Measurements from ENCODE around the gene ROR2.

Gene ROR2

DNA sequence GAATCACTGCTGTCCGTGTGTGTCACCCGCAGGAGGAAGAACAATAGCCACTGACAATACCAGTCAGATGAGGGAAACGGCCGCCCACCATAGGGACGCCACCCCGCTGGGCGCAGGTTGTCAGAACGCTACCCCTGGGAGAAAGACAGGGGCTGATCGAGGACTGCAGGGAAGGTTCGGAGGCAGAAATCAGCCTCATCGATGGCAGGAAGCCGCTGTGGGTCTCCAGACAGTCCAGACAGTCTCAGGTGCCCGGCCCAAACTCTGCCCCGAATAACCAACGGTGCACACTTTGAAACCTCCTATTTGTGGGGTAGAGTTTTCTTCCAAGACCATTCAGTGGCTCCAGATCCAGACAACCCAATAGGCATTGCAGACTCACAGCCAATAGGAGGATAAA, 181.5 kb downstream of the ROR2 start:
- no peak for DNase-seq

GRCh38 chr9:91766315-91767069, 183.5 kb downstream of the ROR2 start:
- DNase-seq: no peak

GRCh38 chr9:91765296-91765695, 184.7 kb downstream of the ROR2 start:
- no peak for DNase-seq

DNA sequence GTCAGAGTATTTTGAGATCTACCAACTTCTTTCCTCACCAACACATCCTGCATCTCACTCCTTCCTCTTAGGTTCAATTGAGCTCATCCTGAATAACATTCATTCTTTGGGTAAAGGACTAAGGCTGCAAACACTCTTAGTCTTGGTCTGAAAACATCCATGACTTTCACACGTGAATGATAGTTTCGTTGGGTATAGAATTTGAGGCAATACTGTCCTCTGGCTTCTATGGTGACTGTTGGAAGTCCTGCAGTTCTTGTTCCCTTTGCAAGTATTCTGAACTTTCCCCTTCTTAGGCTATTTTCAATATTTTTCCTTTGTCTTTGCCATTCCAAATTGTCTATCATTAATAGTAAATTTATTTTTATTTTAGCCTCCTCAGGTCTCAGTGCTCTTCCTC, 185.4 kb downstream of the ROR2 start:
- no peak for DNase-seq

- DNase-seq: no peak
These were observed 188.7 kb downstream of the ROR2 start for GRCh38 chr9:91761362-91761761.

DNA sequence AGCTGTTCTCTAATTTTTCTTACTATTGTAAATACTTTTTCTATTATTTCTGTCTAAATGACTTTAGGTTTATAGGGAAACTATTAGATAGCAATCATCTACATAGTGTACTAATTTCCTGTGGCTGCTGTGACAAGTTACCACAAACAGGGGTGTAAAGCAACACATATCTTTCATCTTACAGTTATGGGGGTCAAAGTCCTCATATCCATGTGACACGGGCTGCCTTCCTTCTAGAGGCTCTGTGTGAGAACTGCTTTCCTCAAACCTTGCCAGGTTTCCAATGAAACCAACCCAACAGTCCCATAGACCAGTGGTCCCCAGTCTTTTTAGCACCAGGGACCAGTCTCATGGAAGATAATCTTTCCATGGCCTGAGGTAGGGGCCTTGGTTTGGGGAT, 189.1 kb downstream of the ROR2 start:
- DNase-seq: no peak

GRCh38 chr9:91758491-91758981, 191.5 kb downstream of the ROR2 start:
- DNase-seq: peak; percentile 25 to 55

GRCh38 chr9:91757782-91758181, 192.2 kb downstream of the ROR2 start:
- no peak for DNase-seq

DNA sequence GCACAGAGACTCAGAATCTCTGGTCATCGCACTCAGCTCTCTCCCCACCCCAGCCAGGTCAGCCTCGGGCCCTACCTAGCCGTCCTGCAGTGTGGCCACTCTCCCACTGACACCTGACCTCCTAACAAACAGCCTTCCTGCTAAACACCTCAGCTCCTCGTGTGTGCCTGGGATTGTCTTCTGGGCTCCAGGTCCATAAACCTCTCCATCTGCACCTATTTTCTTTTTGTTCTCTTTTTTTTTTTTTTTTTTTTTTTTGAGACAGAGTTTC, 193.6 kb downstream of the ROR2 start:
- no peak for DNase-seq

DNA sequence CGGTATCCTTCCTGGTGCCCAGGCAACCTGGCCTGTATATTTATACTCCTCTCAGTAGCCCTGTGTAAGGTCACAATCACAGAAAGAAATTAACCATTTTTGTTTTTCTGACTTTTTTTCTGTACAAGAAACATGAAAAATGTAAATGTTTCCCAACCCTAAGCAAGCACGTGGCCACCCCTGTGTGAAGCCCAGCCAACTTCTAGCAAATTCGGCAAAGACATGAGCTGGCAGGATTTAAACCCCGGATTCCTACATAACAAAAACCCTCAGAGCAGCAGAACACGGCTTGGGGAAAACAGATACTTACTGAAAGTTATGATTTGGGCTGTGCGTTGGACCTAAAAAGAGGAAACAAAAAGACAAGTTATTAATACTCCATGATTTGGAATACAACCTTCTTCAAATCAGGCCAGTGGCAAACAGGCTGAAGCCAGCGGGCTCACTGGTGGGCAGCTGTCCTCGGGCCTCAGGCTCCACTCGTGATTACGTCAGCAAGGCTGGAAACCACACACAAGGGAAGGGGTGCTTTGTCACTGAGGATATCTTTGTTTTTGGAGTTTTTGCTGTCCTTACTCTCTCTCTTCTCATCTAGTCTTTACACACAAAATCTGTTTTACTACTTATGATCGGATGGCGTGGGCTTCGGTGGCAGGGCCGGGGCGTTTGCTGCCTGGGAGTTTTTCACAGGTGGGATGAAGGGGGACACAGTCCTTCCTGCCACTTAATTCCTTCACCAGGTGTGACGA, 194.1 kb downstream of the ROR2 start:
- no peak for DNase-seq

GRCh38 chr9:91753711-91754110, 196.3 kb downstream of the ROR2 start:
- DNase-seq: no peak

GRCh38 chr9:91751922-91752321, 198.1 kb downstream of the ROR2 start:
- peak; percentile 31 to 63 for DNase-seq

GRCh38 chr9:91750343-91750742, 199.7 kb downstream of the ROR2 start:
- no peak for DNase-seq

DNA sequence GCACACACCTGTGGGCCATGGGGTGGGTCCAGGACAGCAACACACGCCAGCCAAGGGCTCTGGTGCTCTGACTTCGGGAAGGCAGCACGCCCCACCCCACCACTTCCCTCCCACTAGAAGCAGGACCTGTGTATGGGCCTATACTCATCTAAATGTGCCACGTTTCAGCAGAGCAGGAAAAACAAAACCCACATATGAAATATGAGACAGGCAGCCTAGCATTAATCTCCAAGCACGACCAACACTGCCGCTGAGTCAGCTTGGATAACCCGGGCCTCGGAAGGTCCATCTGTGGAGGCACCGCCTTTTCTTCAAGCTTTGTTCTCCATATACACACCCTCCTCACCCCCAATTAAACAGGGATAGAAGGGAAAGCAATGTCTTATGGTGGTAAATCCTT, 203.1 kb downstream of the ROR2 start:
- no peak for DNase-seq

DNA sequence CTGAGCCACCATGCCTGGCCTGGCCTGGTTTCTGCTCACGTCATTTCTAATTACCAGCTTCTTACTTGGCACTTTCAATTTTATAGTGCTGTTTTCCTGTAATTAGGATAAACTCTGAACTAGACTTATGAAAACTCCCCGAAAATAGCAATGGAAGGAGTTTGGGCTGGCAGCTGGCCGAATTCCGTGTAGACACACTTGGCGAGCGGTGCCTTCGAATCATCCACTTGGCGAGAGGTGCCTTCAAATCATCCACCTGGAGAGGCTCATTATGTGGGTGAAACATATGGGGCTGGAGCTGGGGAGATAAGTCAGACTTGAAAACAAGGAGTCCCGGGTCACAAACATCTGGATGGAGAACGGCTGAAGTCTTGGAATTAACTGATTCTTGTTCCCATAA, 203.7 kb downstream of the ROR2 start:
- no peak for DNase-seq

DNA sequence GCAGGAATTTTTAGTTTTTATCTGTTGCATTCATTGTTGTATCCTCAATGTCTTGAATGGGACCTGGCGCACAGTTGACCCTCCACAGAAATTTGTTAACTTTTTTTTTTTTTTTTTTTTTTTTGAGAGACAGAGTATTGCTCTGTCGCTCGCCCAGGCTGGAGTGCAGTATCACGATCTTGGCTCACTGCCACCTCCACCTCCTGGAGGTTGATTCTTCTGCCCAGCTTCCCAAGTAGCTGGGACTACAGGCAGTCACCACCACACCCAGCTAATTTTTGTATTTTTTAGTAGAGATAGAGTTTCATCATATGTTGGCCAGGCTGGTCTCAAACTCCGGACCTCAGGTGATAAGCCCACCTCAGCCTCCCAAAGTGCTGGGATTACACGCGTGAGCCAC, 205.9 kb downstream of the ROR2 start:
- DNase-seq: no peak

- DNase-seq: peak in 1 of 2 donors; percentile 17
These were observed 208.5 kb downstream of the ROR2 start for GRCh38 chr9:91741522-91741921.

DNA sequence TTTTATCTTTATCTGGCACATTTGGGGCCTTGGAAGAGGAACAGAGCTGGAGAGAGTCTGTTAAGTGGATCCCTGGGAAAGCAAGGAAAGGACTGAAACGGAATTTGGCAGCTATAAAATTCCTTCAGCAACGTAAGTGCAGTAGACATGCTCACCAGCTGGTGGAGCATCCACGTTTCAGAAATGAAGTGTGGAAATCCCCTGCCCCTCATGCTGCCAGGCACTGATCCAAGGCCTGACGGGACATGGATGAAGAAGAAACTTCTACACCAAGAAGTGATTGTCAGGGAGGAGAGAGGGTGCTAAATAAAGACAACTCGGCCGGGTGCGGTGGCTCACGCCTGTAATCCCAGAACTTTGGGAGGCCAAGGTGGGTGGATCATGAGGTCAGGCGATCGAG, 209.3 kb downstream of the ROR2 start:
- no peak for DNase-seq

GRCh38 chr9:91736898-91737601, 213.0 kb downstream of the ROR2 start:
- no peak for DNase-seq

DNA sequence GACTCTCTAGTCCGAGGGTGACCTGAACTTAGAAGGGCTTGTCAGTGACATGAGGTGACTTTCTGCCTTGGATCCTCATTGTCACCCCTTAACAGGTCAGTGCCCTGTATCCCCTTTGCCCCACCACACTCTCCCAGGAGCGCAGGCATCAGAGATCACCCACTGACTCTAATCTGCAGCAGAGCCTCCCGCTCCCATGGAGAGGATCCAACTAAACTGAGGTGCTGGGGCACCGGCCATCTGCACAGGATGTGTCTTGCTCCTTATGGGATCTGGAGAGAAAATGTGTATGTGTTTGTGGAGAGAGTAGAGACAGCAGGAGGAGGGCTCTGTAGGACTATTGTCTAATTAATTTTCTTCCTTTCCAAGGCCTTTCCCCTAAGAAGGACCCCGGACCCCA, 213.7 kb downstream of the ROR2 start:
- no peak for DNase-seq

DNA sequence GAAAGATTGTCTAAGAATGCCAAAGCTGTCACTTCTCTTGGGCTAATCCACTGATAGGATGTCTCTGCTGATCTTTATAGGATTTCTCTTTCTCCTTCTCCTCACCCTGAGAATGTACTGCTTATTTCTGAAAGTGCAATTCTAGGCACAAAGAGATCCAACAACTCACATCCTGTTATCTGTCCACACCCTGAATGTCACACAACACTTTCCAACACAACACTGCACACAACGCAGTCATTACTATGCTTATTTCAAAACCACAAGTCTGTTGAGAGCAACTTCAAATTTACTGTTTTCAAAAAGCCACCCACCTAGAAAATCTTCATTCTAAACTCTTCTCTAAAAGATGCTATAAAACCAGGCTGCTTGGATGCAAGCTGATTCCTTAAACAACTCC, 215.0 kb downstream of the ROR2 start:
- no peak for DNase-seq

DNA sequence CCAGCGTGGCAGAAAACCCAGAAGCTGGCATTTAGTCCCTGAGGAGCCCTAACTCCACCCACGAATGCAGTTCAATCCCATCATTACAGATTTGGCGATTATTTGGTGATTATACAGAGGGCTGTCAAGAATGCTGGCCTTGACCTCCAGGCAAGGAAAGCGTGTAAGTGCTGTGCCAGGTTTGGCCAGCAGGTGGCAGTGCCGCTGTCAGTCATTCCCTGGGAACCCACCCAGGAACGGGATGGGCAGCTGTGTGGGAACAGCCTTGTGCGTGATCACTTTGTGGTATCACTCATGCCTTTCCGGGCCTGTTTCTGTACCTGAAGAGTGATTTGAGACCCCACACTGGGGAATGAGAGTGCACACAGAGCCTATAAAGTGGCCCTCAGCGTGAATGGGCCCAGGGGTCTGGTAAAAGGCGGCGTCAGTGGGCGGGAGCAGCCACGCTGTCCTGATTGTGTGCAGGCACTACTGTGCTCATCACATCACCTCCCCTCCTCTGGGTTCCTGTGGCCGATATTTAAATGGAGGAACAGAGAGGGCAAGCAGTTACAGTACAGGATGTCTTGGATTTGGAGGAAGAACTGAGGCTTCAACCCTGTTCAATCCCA, 215.6 kb downstream of the ROR2 start:
- DNase-seq: peak in 1 of 2 donors; percentile 80

DNA sequence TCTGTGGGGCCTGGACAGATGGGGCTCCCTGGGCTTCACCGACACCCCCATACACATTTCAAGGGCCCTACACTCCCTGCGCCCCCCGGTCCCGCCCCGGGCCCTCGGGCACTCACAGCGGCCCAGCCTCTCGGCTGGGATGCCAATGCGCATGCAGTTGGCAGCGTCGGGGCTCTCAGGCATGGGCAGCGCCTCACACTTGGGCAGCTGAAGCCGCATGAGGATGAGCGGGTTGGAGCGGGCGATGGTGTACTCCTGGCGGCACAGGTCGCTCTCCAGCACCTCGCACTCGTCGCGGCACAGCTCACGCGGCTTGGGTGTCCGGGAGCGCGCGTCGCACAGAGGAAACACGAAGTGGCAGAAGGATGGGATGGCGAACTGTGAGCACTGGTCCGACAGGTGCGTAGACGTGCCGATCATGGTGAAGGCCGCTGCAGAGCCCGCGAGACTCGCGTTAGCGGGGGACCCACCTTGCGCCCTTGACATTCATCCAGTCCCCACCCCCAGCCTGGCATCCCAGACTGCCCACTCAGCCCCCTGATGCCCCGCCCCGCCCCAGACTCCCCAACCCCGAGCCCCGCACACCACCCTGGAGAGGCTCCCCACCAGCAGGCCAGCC, 216.9 kb downstream of the ROR2 start:
- DNase-seq: no peak
